BJ (cell line): ENCODE data around the gene ZBTB38. TPM values are rescaled to one million over a fixed set of nuclear protein-coding genes. Genes with fewer than 3 reads are reported as not detected.

Experiments
- CTCF ChIA-PET: fragments of 350-600 bp; formaldehyde crosslinking; extraction: SDS; loops from one replicate; lab custom pipeline; 2021; ENCODE audit warnings: antibody characterized with exemption, inconsistent platforms; lab: Yijun Ruan, JAX
- POLR2A ChIA-PET: fragments of 300-600 bp; sonication (Branson Sonifier 250); formaldehyde crosslinking; extraction: SDS; loops from one replicate; lab custom pipeline; 2021; ENCODE audit warnings: antibody characterized with exemption; lab: Charles Lee
- DNase-seq: peaks from one replicate; pipeline ENCODE4 v3.0.0-alpha.2; 2011; ENCODE audit warnings: low read depth
- H3K27me3 ChIP-seq: 2 replicates; pipeline ENCODE4 v1.6.0; 2011; ENCODE audit warnings: low read length; ENCODE audit not compliant: control insufficient read depth, insufficient read depth
- H3K36me3 ChIP-seq: 2 replicates; pipeline ENCODE4 v1.5.1; 2011; ENCODE audit warnings: low read length; ENCODE audit not compliant: control insufficient read depth, insufficient read depth
- H3K4me3 ChIP-seq: 2 replicates; pipeline ENCODE4 v1.5.1; 2011; ENCODE audit warnings: low read depth, mild to moderate bottlenecking, control low read depth, low read length
- polyA plus RNA-seq: library from polyadenylated mRNA; depleted of rRNA; stranded (reverse); fragments of >200 nt; gene quantifications from 2 replicates; pipeline ENCODE4 v1.2.3, GENCODE V29; 2011
- TF ChIP-seq, protein P1 (sequence below): IDR thresholded peaks from 2 replicates; pipeline ENCODE4 v1.5.1; 2011; ENCODE audit warnings: low read depth, mild to moderate bottlenecking, control low read depth, inconsistent platforms, low read length, moderate library complexity; ENCODE audit not compliant: insufficient read depth

ZBTB38 gene
- polyA plus RNA-seq, 1 experiment = 62.0 TPM

DNA sequence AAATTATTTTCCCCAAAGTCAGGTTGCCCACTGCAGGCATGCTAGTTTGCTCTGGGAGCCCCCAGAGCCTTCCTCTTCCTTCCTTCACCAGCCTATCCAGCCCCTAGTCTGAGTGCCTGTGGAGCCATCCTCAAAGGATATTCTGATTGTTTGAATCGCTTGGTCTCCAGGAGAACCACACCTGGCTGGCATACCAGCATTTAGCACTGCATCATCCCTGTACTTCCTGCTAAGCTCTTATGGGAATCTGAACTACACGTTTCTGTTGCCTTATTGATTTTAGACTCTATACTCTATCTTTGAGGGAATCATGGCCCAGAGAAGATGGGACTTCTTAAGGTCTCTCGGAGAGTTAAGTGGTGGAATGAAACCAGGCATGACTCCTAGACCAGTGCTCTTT is 26.3 kb downstream of the ZBTB38 start:
- ChIA-PET CTCF (no interaction called here), POLR2A (no interaction called here)
- no peak for DNase-seq
- Histone ChIP-seq H3K27me3 (no peaks in the 10 kb centered on the region), H3K36me3 (peaks cover 4% of the 10 kb centered on the region; the same call in 1 of the 2 replicates), H3K4me3 (no peak overlapping the region)
- TF ChIP-seq, protein P1, sequence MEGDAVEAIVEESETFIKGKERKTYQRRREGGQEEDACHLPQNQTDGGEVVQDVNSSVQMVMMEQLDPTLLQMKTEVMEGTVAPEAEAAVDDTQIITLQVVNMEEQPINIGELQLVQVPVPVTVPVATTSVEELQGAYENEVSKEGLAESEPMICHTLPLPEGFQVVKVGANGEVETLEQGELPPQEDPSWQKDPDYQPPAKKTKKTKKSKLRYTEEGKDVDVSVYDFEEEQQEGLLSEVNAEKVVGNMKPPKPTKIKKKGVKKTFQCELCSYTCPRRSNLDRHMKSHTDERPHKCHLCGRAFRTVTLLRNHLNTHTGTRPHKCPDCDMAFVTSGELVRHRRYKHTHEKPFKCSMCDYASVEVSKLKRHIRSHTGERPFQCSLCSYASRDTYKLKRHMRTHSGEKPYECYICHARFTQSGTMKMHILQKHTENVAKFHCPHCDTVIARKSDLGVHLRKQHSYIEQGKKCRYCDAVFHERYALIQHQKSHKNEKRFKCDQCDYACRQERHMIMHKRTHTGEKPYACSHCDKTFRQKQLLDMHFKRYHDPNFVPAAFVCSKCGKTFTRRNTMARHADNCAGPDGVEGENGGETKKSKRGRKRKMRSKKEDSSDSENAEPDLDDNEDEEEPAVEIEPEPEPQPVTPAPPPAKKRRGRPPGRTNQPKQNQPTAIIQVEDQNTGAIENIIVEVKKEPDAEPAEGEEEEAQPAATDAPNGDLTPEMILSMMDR = no peak

DNA sequence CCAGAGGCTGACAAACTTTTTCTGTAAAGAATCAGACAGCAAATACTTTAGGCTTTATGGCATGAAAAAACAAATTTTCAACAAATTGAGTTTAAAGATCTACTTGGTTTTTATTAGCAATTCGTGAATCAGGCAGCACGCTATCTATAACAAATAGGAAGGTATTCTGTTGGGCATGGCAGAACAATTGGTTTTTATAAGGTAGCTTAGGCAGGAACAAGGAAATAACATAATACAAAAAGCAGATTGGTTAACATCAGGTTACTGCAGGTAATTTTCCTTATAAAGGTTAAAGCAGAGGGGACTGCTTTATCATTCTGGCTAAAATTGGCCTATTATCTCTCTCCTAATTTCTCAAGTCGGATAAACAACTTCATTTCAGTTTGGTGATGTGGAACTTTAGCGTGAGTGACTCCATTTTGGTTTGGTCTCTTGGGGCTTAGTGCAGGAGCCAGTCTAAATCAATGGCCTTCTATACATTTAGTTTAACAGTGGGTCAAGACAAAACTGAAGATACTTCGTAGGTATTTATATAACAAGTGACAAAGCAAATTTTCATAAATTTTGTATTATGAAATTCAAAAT is 26.8 kb downstream of the ZBTB38 start:
- ChIA-PET CTCF (no interaction called here), POLR2A (no interaction called here)
- no peak overlapping the region for H3K4me3 ChIP-seq
- no peaks in the 10 kb centered on the region for H3K27me3 ChIP-seq
- TF ChIP-seq, protein P1 = no peak
- no peak for DNase-seq
- peaks cover 4% of the 10 kb centered on the region; the same call in 1 of the 2 replicates for H3K36me3 ChIP-seq

DNA sequence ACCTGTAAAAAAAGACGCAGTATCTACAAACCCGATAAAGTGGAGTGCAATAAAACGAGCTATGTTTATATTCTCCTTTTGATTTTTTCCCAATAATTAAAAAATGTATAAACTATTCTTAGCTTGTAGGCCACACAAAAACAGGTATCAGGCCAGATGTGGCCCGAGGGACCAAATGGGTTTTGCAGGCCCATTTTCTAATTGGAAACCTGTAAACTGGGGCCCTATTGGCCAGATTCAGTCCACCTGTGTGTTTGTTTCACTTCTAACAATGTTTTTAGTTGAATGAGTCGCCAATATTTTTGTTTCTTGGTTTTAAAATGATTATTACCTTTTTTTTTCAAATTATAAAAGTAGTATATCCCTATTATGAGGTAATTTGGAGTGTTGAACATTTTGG is 29.7 kb downstream of the ZBTB38 start:
- no peak for DNase-seq
- Histone ChIP-seq H3K36me3 (peaks cover 4% of the 10 kb centered on the region; the same call in 1 of the 2 replicates), H3K4me3 (no peak overlapping the region), H3K27me3 (no peaks in the 10 kb centered on the region)
- TF ChIP-seq, protein P1 = no peak
- ChIA-PET CTCF (interaction anchor here (1.3 to 2.0 kb wide), 2 partner anchors 12 to 37 kb away, joined by 3 to 5 read pairs; no protein-coding TSS in a partner anchor), POLR2A (no interaction called here)

DNA sequence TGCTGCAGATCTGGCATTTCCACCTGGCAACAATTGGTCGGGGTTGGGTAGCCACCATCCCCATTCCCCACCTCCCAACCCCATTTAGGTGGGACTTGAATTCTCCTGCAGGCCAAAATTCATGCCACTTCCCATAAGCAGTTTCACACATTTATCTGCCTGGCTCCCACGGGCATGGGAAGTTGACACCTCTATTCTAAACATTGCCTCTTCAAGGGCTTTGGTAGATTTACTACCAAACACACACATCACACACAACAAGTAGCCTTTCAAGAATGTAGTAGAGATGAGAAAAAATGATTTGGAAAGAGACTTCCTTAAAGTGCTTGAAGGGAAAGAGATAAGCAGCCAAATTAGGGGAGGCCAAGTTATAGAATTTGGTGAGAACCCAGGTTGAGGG is 30.9 kb downstream of the ZBTB38 start:
- TF ChIP-seq, protein P1 = no peak

DNA sequence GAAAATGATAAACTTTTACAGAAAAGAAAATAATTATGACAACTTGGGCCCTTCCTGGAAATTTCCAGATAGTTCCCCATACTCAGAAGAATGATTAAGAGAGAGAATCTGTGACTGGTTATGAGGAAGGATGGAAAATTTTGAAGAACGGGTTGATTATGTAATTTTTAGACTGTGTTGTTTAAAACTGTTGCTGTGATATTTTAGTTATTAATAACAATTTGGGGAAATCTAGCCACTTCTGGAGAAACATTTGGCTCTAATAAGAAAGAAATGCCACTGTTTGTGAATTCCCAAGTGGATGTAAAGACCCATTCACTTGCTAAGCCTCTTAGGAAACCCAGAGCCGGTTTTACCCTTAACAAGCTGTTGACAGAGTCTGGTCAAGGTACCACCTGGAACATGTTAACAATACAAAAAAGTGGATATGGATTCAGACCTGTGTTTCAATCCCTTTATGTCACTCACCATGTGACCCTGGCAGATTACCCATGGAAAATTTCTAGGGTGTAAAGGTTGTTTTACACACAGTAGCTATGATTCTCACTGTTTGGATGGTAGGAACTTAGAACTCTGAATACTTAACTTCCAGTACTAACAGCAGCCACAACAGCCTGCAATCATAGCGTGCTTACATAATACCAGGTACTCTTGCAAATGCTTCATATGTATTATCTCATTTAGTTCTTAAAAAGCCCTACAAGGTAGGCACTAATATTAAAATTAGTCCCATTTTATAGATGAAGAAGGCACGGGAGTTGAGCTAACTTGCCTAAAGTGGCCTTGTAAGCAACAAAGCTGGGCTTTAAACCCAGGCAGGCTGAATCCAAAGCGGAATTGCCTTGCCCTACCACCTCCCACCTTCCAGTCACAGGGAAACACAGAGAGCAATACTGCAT is 32.0 kb downstream of the ZBTB38 start:
- CTCF ChIA-PET = interaction anchor here (1.0 to 1.6 kb wide), 4 partner anchors 14 to 169 kb away, joined by 3 to 7 read pairs (median 4); partner anchors contain the start of gene PXYLP1
- Histone ChIP-seq H3K4me3 (no peak overlapping the region), H3K27me3 (no peaks in the 10 kb centered on the region), H3K36me3 (peaks cover 11% of the 10 kb centered on the region)
- TF ChIP-seq, protein P1 = no peak
- no peak for DNase-seq
- POLR2A ChIA-PET = no interaction called here

More for the DNA sequence above, 30.9 kb downstream of the ZBTB38 start:
- DNase-seq = no peak
- peaks cover 6% of the 10 kb centered on the region for H3K36me3 ChIP-seq
- POLR2A ChIA-PET = no interaction called here
- no peak overlapping the region for H3K4me3 ChIP-seq
- no peaks in the 10 kb centered on the region for H3K27me3 ChIP-seq
- CTCF ChIA-PET = no interaction called here
